D721Med (cell line): ENCODE measurements around the gene METTL16.

Experiments used
- DNase-seq: peaks from one replicate; pipeline ENCODE4 v3.0.0; 2011; ENCODE audit warnings: low spot score; ENCODE audit not compliant: insufficient read length
- FAIRE-seq: peaks from 2 replicates; lab custom pipeline; 2011; peaks lifted over from hg19 to GRCh38; lab: Jason Lieb, UNC
- CTCF ChIP-seq: IDR thresholded peaks from 2 replicates; pipeline ENCODE4 v1.5.1; 2012; ENCODE audit warnings: mild to moderate bottlenecking, control low read depth; ENCODE audit not compliant: insufficient read depth; ENCODE audit errors: missing control alignments

METTL16 gene

GRCh38 chr17:2383628-2384167 is 128.0 kb downstream of the METTL16 start:
- DNase-seq (no peak), FAIRE-seq (no peak)
- TF ChIP-seq CTCF: no peak

DNA sequence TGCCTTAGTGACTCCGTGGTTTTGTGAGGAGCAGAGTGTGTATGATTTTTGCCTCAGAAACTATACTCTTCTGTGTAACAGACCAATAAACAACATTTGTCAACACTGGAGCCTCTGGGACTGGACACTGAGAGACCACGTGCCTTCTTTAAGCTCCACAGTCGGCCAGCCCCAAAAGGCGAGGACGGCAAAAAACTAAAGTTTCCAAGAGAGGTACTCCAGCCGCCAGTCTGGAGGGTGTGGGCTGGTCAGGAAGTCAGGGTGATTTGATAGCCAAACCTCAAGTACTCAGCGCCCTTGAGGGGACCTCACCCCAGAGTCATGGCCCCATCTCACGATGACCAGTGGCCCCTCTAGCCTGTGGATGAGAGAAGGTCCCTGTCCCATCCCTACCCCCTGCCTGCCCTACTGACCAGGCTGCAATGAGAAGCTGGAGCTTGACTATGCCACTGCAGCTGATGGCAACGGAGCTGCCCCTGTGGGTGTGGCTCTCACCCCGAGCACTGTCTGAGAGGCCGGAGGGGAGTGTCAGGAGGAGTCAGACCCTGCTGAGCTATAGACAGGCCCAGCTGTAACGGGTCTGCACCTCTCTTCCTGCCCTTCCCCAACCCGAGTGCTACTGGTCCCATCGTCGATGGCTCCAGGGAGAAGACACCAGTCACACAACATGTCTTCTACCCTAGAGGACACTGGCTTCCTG is 130.6 kb downstream of the METTL16 start:
- no peak for TF ChIP-seq CTCF
- no peak for FAIRE-seq
- no peak for DNase-seq

DNA sequence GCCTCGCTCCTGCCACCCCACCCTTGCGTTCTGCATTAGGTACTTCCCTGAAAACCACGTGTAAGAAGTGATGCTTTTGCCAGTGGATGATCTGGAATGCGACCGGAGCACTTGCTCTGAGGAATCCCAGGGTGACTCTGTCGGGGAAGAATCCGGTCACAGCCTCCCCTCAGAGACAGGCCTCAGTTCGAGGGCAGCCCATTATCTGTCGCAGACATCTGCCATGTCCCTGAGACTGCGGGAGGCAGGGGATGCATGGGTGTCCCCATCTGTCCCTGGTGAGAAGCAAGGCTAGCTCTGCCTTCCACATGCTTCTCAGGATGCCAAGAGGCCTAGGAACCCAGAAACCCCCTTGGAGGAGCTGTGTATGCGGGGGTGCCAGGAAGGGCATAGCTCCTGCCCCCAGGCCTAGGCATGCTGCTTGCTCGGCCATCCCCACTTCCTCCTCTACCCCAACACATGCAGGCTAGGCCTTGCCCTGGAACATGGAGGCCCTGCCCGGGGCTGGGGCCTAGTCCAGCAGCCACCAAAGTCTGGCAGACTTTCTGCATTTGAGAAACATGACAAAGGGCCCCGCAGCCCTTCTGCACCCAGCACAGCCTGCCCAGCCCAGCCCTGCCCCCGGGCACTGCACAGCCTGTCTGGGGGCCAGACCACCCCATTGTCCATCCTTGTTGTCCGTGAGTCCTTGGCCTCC is 131.3 kb downstream of the METTL16 start:
- FAIRE-seq (no peak), DNase-seq (no peak)
- no peak for TF ChIP-seq CTCF

DNA sequence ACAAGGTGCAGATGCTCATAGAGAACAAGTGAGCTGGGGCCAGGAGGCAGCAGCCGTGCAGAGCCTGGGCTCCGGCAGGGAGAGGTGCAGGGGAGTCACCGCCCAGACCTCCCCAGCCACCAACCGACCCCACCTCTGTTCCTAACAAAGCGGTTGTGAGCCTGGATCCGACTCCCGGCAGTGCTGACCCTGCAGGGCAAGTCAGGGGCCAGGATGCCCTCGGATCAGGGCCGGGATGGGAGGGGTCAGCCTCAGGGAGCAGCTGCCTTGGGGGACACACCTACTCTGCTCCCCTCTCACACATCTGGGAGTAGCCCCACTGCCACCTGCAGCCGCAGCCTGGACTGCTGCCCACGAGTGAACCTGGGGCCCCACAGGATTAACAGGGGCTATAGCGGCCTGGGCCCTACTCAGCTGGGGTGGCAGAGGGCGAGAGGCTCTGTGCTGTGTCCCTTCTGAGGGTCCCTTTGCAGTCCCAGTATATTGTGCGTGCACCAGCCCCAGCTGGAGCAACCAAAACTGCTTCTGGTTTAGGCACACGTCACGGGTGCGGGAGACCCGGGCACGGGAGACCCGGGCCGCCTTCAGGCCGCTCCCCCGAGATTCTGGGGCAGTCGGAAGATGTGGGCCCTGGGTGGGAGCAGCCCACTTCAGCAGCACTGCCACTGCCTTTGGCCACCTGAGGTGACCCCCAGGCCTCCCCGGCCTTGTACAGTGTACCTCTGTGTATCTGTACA is 132.0 kb downstream of the METTL16 start:
- no peak for FAIRE-seq
- DNase-seq: no peak
- TF ChIP-seq CTCF: no peak

DNA sequence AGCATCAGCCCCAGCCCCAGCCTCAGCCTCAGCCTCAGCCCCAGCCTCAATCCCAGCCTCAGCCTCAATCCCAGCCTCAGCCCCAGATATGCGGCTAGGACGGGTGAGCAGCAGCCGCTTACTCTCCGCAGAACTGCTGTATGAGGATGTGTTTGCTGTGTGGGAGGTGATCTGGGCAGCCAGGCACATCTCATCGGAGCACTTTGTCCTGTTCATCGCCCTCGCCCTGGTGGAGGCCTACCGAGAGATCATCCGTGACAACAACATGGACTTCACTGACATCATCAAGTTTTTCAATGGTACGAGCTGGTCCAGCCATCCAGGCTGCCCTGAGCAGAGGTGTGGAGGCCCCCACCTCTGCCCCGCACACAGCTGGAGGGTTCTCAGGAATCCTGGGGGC is 132.8 kb downstream of the METTL16 start:
- DNase-seq: no peak
- no peak for FAIRE-seq

DNA sequence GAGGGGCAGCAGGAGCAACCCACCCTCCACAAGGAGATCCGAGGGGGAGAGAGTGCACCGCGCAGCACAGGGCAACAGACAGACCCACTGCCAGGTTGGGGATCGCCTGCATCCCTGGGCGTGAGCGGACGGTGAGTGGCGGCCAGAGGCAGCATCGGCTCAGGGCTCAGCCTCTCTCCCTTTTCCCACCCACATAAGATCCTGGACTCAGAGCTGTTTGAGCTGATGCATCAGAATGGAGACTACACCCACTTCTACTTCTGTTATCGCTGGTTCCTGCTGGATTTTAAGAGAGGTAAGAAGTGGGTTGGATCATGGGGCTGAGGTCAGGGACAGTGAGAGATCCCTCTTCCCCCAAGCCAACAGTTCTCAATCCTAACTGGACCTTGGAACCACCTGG is 134.0 kb downstream of the METTL16 start:
- no peak for TF ChIP-seq CTCF
- no peak for DNase-seq
- no peak for FAIRE-seq

More for the DNA sequence above, 132.8 kb downstream of the METTL16 start:
- TF ChIP-seq CTCF: no peak
